RWPE2 (cell line): ENCODE measurements around the gene PFN4.
A peak's percentile ranks its signal among the peaks of the same experiment; 100 is the strongest.
"Not testable (repeated sequence)": the region's sequence is repeated elsewhere in the genome, so short reads cannot be mapped to it uniquely, and the experiment has no call there.

Source experiments
- ATAC-seq: fragments of 200-7000 bp; cut with Tn5 transposase; 3 replicates; pipeline ENCODE4 v1.9.1; 2021; ENCODE audit warnings: low read depth
- DNase-seq: peaks from one replicate; pipeline ENCODE4 v3.0.0-alpha.2; 2020; ENCODE audit warnings: low spot score
- H3K27ac ChIP-seq: fragments of 450-650 bp; 2 replicates; pipeline ENCODE4 v1.5.1; 2017; ENCODE audit warnings: mild to moderate bottlenecking; ENCODE audit not compliant: poor library complexity, severe bottlenecking
- H3K27me3 ChIP-seq: fragments of 250-450 bp; sonication (Bioruptor Pico); 2 replicates; pipeline ENCODE4 v1.5.1; 2021; ENCODE audit warnings: mild to moderate bottlenecking, moderate library complexity; ENCODE audit not compliant: insufficient read depth, poor library complexity, severe bottlenecking
- H3K36me3 ChIP-seq: fragments of 250-450 bp; sonication (Bioruptor Pico); 2 replicates; pipeline ENCODE4 v1.5.1; 2020; ENCODE audit warnings: low read depth, mild to moderate bottlenecking, moderate library complexity
- H3K4me1 ChIP-seq: fragments of 250-450 bp; sonication (Bioruptor Pico); 2 replicates; pipeline ENCODE4 v1.5.1; 2021; ENCODE audit warnings: mild to moderate bottlenecking, moderate library complexity; ENCODE audit not compliant: insufficient read depth, poor library complexity, severe bottlenecking
- H3K4me3 ChIP-seq: fragments of 250-450 bp; sonication (Bioruptor Pico); 2 replicates; pipeline ENCODE4 v1.5.1; 2021; ENCODE audit warnings: mild to moderate bottlenecking, moderate library complexity; ENCODE audit not compliant: severe bottlenecking
- H3K9me3 ChIP-seq: fragments of 250-450 bp; sonication (Bioruptor Pico); 2 replicates; pipeline ENCODE4 v1.5.1; 2021; ENCODE audit warnings: mild to moderate bottlenecking, moderate library complexity; ENCODE audit not compliant: severe bottlenecking
- CTCF ChIP-seq: fragments of 450-650 bp; IDR thresholded peaks from one replicate; pipeline ENCODE4 v1.5.1; 2017; ENCODE audit warnings: mild to moderate bottlenecking, moderate library complexity; ENCODE audit not compliant: poor library complexity, severe bottlenecking

The PFN4 gene

GRCh38 chr2:24117902-24118301 lies 5.2 kb downstream of the PFN4 start:
- ATAC-seq, result no peak

GRCh38 chr2:24115057-24115456 lies 8.1 kb downstream of the PFN4 start:
- H3K27me3 ChIP-seq, result no peaks in the 10 kb centered on the region
- peaks cover 6% of the 10 kb centered on the region for H3K9me3 ChIP-seq
- peaks cover 7% of the 10 kb centered on the region for H3K4me1 ChIP-seq
- no peaks in the 10 kb centered on the region for H3K36me3 ChIP-seq
- DNase-seq, result no peak
- no peak overlapping the region for H3K4me3 ChIP-seq
- H3K27ac ChIP-seq, result peak overlapping the region; percentile 19
- TF ChIP-seq CTCF, result no peak
- ATAC-seq, result no peak; the same call in 2 of the 3 replicates

More at GRCh38 chr2:24117902-24118301, 5.2 kb downstream of the PFN4 start:
- Histone ChIP-seq H3K4me1 (peaks cover 4% of the 10 kb centered on the region), H3K4me3 (no peak overlapping the region), H3K27ac (peak overlapping the region; percentile 24), H3K9me3 (peaks cover 6% of the 10 kb centered on the region), H3K27me3 (no peaks in the 10 kb centered on the region), H3K36me3 (no peaks in the 10 kb centered on the region)
- no peak for TF ChIP-seq CTCF
- DNase-seq, result no peak

GRCh38 chr2:24111407-24111901 lies 11.7 kb downstream of the PFN4 start:
- no peak for TF ChIP-seq CTCF
- Histone ChIP-seq H3K27me3 (no peaks in the 10 kb centered on the region), H3K36me3 (no peaks in the 10 kb centered on the region), H3K4me1 (peaks cover 18% of the 10 kb centered on the region), H3K4me3 (no peak overlapping the region), H3K9me3 (peaks cover 6% of the 10 kb centered on the region), H3K27ac (peak overlapping the region; percentile 82)
- ATAC-seq, result peak; percentile 87
- DNase-seq, result no peak

GRCh38 chr2:24110660-24111303 lies 12.4 kb downstream of the PFN4 start:
- no peak for TF ChIP-seq CTCF
- Histone ChIP-seq H3K27ac (peak overlapping the region; percentile 82), H3K9me3 (peaks cover 6% of the 10 kb centered on the region), H3K27me3 (no peaks in the 10 kb centered on the region), H3K36me3 (no peaks in the 10 kb centered on the region), H3K4me3 (no peak overlapping the region), H3K4me1 (peaks cover 18% of the 10 kb centered on the region)
- ATAC-seq (no peak), DNase-seq (no peak)

GRCh38 chr2:24109431-24109830 lies 13.7 kb downstream of the PFN4 start:
- Histone ChIP-seq H3K4me1 (peaks cover 18% of the 10 kb centered on the region), H3K27ac (peak overlapping the region; percentile 82)
- not testable (repeated sequence) for H3K27me3 ChIP-seq, H3K4me3 ChIP-seq, H3K36me3 ChIP-seq, ATAC-seq, DNase-seq, H3K9me3 ChIP-seq
